Aorta (tissue), 5 donors: ENCODE measurements around the gene GDPD5. TPM values are rescaled to one million over a fixed set of nuclear protein-coding genes. Genes with fewer than 3 reads are reported as not detected.
"Not testable (repeated sequence)": the region's sequence is repeated elsewhere in the genome, so short reads cannot be mapped to it uniquely, and the experiment has no call there.

ENCODE experiments used
- ATAC-seq: fragments of 200-7000 bp; cut with Tn5 transposase; one replicate; pipeline ENCODE4 v1.9.1; 2022; ENCODE audit warnings: moderate library complexity; ENCODE audit not compliant: low FRiP score
- DNase-seq, 2 donors: peaks; one replicate each; pipeline ENCODE4 v3.0.0-alpha.2; 2020
- H3K27ac ChIP-seq, 2 donors: one replicate each; pipeline ENCODE4 v1.5.1; 2013; ENCODE audit warnings: low read length in 2 of 2, mild to moderate bottlenecking in 2 of 2, moderate library complexity in 2 of 2, control low read depth in 1 of 2, inconsistent platforms in 1 of 2, low read depth in 1 of 2
- H3K27me3 ChIP-seq, 2 donors: one replicate each; pipeline ENCODE4 v1.6.1; 2013; ENCODE audit warnings: control low read depth in 1 of 2, low read length in 1 of 2, mild to moderate bottlenecking in 1 of 2, moderate library complexity in 1 of 2; ENCODE audit not compliant: insufficient read depth in 2 of 2, control insufficient read depth in 1 of 2
- H3K36me3 ChIP-seq, 2 donors: one replicate each; pipeline ENCODE4 v1.6.1; 2013; ENCODE audit warnings: control low read depth in 1 of 2, low read length in 1 of 2, mild to moderate bottlenecking in 1 of 2; ENCODE audit not compliant: insufficient read depth in 2 of 2, control insufficient read depth in 1 of 2
- H3K4me1 ChIP-seq, 2 donors: one replicate each; pipeline ENCODE4 v1.6.1; 2013; ENCODE audit warnings: low read length in 2 of 2, control low read depth in 1 of 2, mild to moderate bottlenecking in 1 of 2, moderate library complexity in 1 of 2; ENCODE audit not compliant: insufficient read depth in 2 of 2, control insufficient read depth in 1 of 2
- H3K4me3 ChIP-seq, 2 donors: one replicate each; pipeline ENCODE4 v1.5.1; 2013; ENCODE audit warnings: low read length in 2 of 2, control low read depth in 1 of 2, mild to moderate bottlenecking in 1 of 2
- H3K9me3 ChIP-seq: one replicate; pipeline ENCODE4 v1.6.1; 2013; ENCODE audit warnings: mild to moderate bottlenecking, low read length; ENCODE audit not compliant: control insufficient read depth
- WGBS, 2 donors: extraction: QIAGEN DNeasy Blood & Tissue Kit; methylation state at CpG; one replicate each; pipeline ENCODE4 v1.1.7; 2013; 5-methylcytosine and 5-hydroxymethylcytosine counted together
- intact Hi-C, 2 donors: fragments of 100-400 bp; cut with DNase I; formaldehyde crosslinking; loops; one replicate each; pipeline versions ENCODE4 v1.14.2 to v1.15.0; 2022
- polyA plus RNA-seq, 2 donors: library from polyadenylated mRNA; stranded (reverse); fragments of 200-250 nt; gene quantifications; one replicate each; pipeline ENCODE4 v1.2.3, GENCODE V29; 2013
- total RNA-seq, 2 donors: library from RNA; stranded (reverse); fragmentation: NEBNext Ultra II Directional; extraction: Animal tissue kit (Norgen Biotek cat#: 25700); gene quantifications; one replicate each; pipeline ENCODE4 v1.2.1, GENCODE V29; 2021
- donor health status: healthy with polysubstance abuse.
- donor health status: Bipolar disorder and iron deficiency.
- donor health status: DM: no; HTN: no; CAD: no.
- donor health status: DM: no; HTN: no; CAD: no.
- donor health status: DM: yes; HTN: yes; CAD: no.

The GDPD5 gene
- total and polyA plus RNA-seq, 4 donors, result 3.5 to 53.0 (median 34.2) TPM

- H3K4me1 ChIP-seq, result no peaks in the 10 kb centered on the region
- WGBS, 2 donors, result 90 to 94% methylated on average over 1 of the region's 1 CpG
Measured at GRCh38 chr11:75424396-75424795, 101.3 kb downstream of the GDPD5 start.

DNA sequence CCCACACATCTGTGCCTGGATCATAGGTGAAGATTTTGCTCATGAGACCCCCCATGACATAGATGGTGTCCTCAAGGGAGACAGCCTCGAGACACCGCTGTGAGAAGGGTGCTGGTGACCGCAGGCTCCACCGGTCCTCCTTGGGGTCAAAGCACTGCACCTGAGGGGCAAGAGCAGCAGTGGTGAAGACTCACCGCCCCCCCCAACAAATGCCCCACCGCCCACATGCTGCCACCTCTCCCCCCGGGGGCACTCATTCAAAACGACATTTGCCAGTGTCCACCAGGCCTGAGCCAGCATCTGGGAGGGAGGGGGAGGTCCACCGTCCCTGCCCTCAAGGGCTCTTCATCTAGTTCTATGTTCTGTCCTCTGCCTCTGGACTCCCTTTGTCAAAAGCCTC, 102.0 kb downstream of the GDPD5 start:
- H3K27me3 ChIP-seq, result no peaks in the 10 kb centered on the region
- H3K4me1 ChIP-seq, result no peaks in the 10 kb centered on the region
- intact Hi-C loops, result no loop called here
- peak; percentile 34 to 59 for DNase-seq
- no peaks in the 10 kb centered on the region for H3K36me3 ChIP-seq
- H3K9me3 ChIP-seq, result no peaks in the 10 kb centered on the region
- no peak overlapping the region for H3K27ac ChIP-seq
- no peak overlapping the region for H3K4me3 ChIP-seq
- WGBS, 2 donors, result 81 to 91% methylated on average over 6 to 9 of the region's 9 CpGs
- no peak for ATAC-seq

More at GRCh38 chr11:75424396-75424795, 101.3 kb downstream of the GDPD5 start:
- DNase-seq (peak; percentile 3 to 6), ATAC-seq (no peak)
- H3K4me3 ChIP-seq, result no peak overlapping the region
- H3K36me3 ChIP-seq, result no peaks in the 10 kb centered on the region
- no peak overlapping the region for H3K27ac ChIP-seq
- intact Hi-C loops, result no loop called here
- no peaks in the 10 kb centered on the region for H3K9me3 ChIP-seq
- no peaks in the 10 kb centered on the region for H3K27me3 ChIP-seq

DNA sequence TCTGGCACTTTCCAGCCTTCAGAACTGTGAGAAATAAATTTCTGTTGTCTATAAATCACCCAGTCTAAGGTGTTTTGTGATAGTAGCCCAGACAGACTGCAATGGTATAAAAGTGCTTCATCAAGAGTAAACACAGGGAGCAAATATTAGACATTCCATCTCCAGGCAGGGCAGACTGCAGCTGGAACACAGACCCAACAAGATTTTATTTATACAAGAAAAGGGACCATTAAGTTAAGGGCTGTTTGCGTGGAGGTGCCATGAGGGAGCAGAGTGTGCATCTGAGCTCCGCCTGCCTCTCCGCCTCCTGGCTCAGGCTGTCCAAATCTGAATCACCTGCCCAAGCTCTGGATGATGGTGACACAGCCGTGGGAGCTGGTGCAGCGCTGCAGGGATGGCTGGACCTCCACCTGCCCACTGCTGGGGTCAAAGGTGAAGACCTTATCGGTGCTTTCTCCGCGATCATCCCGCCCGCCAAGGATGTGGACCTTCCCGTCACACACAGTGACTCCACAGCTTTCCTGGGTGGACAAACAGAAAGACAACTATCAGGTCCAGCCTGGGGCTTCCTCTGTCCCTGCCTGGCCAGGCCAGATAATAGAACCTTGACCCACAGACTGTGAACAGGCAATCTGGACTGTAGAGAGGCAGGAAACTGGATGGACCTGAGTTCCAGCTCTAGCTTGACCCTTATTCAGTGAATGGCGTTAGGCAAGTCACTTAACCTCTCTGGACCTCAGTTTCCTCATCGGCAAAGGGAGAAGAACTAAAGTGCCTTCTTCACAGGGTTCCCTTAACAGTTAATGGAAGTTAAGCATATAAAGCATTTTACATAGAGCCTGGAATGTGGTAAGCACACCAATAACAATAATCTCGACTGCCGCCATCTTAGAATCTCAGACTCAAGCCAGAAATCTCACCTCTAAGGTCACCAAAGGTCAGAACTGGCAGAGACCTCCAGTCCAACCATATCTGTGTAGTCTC, 103.2 kb downstream of the GDPD5 start:
- WGBS, 2 donors, result 78 to 80% methylated on average over 15 of the region's 15 CpGs
- Histone ChIP-seq H3K9me3 (no peaks in the 10 kb centered on the region), H3K27ac (peak overlapping the region in 1 of 2 donors; percentile 64), H3K27me3 (no peaks in the 10 kb centered on the region), H3K4me1 (no peaks in the 10 kb centered on the region), H3K36me3 (no peaks in the 10 kb centered on the region), H3K4me3 (no peak overlapping the region)
- DNase-seq (peak in 1 of 2 donors; percentile 49), ATAC-seq (no peak)
- intact Hi-C loops, result no loop called here

DNA sequence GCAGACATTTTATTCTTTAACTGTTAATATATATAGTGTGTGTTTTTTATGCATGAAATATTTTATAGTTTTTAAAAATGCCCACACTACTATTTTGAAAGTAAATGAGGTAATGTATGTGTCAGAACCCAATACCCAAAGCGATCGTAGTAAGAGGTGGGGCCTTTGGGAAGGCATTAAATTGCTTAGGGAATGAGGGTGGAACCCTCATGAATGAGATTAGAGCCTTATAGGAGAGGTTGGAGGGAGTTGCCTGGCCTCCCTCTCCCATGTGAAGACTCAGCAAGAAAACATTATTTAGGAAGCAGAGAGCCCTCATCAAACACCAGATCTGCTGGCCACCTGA, 103.9 kb downstream of the GDPD5 start:
- intact Hi-C loops, result no loop called here
- Histone ChIP-seq H3K27me3 (no peaks in the 10 kb centered on the region), H3K27ac (no peak overlapping the region), H3K36me3 (no peaks in the 10 kb centered on the region), H3K4me1 (no peaks in the 10 kb centered on the region), H3K9me3 (no peaks in the 10 kb centered on the region), H3K4me3 (no peak overlapping the region)
- DNase-seq (peak in 1 of 2 donors; percentile 4), ATAC-seq (no peak)
- 59 to 81% methylated on average over 2 of the region's 2 CpGs for WGBS, 2 donors

DNA sequence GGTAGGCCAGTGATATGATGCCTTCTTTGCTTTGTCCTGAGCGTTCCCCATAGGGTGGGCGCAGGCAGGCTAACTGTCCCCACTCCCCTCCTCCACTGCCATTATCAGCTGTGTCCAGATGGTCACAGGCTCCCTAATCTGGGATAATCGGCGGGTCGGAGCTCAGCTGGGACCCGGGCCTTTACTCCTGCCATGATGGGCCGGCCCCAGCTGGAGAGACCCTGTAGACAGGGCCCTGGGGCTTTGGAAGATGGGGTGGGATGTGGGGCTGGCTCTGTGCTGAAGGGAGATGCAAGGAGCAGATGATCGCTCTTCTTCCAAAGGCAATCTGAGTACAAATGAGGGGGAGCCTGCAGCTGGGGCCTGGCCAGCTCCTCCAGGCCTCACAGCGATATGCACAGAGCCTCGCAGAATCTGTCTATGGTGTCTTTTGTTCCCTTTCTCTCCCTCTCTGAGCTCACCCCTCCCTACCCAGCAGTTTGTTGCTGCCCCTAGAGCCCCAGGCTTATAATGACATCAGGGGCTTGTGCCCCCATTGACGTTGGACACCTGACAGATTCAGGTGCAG, 104.6 kb downstream of the GDPD5 start:
- H3K36me3 ChIP-seq, result no peaks in the 10 kb centered on the region
- no peak overlapping the region for H3K4me3 ChIP-seq
- H3K9me3 ChIP-seq, result no peaks in the 10 kb centered on the region
- H3K27me3 ChIP-seq, result no peaks in the 10 kb centered on the region
- H3K27ac ChIP-seq, result no peak overlapping the region
- intact Hi-C loops, result no loop called here
- no peaks in the 10 kb centered on the region for H3K4me1 ChIP-seq
- DNase-seq (peak in 1 of 2 donors; percentile 12), ATAC-seq (no peak)
- 89 to 90% methylated on average over 11 of the region's 11 CpGs for WGBS, 2 donors

GRCh38 chr11:75420224-75421034, 105.3 kb downstream of the GDPD5 start:
- intact Hi-C loops, result no loop called here
- H3K4me3 ChIP-seq, result no peak overlapping the region

DNA sequence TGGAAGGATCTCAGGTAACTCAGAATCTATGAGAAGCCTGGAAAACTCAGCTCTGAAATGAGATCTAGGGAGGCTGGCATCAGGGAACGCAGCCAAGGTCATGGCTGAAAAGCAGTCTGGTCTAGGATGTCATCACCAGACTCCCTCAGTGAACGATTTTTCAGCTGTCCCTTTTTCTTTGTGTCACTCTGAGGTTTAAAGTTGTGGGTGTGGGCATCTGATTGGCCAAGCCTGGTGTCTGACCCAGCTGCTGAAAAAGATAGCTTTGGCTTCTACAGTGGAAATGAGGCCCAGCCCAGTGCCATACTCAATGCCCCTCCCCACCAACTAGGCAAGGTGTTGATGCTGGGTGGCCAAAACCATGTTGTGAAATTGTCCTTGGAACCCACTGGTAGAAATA, 111.9 kb downstream of the GDPD5 start:
- H3K36me3 ChIP-seq, result peaks cover 0 to 6% of the 10 kb centered on the region in 2 donors
- H3K4me3 ChIP-seq, result no peak overlapping the region
- no peaks in the 10 kb centered on the region for H3K9me3 ChIP-seq
- WGBS, 2 donors, result 77 to 78% methylated on average over 2 of the region's 2 CpGs
- intact Hi-C loops, result no loop called here
- no peak overlapping the region for H3K27ac ChIP-seq
- DNase-seq (no peak), ATAC-seq (no peak)
- H3K27me3 ChIP-seq, result no peaks in the 10 kb centered on the region
- no peaks in the 10 kb centered on the region for H3K4me1 ChIP-seq

More at GRCh38 chr11:75420224-75421034, 105.3 kb downstream of the GDPD5 start:
- Histone ChIP-seq H3K36me3 (no peaks in the 10 kb centered on the region), H3K4me1 (no peaks in the 10 kb centered on the region), H3K27ac (peak overlapping the region in 1 of 2 donors; percentile 62), H3K9me3 (no peaks in the 10 kb centered on the region), H3K27me3 (no peaks in the 10 kb centered on the region)
- no peak for ATAC-seq
- WGBS, 2 donors, result 92 to 93% methylated on average over 14 of the region's 14 CpGs
- no peak for DNase-seq

DNA sequence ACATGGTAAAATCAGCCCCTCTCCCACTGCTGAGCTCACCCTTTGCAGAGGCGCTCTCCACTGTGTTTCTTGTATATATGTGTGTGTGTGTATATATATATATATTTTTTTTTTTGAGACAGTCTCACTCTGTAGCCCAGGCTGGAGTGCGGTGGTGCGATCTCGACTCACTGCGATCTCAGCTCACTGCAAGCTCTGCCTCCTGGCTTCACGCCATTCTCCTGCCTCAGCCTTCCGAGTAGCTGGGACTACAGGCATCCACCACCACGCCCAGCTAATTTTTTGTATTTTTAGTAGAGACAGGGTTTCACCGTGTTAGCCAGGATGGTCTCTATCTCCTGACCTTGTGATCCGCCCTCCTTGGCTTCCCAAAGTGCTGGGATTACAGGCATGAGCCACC, 112.6 kb downstream of the GDPD5 start:
- H3K36me3 ChIP-seq, ATAC-seq, DNase-seq, H3K4me3 ChIP-seq, H3K9me3 ChIP-seq, intact Hi-C loops, H3K27me3 ChIP-seq, H3K4me1 ChIP-seq, H3K27ac ChIP-seq: not testable (repeated sequence)
- 78 to 85% methylated on average over 10 of the region's 10 CpGs for WGBS, 2 donors
